ENCODE measurements around the gene GPR63.

GPR63 gene

GRCh38 chr6:96786336-96786735 is 50.9 kb downstream of the GPR63 start:
- no peak overlapping the region for H3K4me3 ChIP-seq (ENCODE audit: low read depth, low read length)
- no peak for TF ChIP-seq CTCF (IDR thresholded peaks at IDR 0.05; ENCODE audit: low read depth, low read length)

DNA sequence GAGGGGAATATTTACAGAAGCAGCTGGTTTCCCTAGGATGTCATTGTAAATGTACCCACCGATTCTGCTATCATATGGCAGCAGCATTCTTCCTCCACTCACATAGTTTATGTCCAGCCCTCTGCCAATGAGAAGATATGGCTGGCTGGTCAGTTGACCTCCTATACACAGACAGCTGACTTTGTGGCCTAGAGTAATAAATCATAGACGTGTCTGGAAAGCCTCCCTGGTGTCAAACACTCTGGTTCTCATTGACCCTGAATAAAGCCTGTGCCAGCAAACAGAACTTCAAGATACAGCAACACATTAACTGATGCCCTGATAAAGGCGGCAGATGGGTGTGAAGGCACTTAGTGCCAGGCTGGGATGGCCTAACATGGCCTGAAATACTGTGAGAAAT is 52.6 kb downstream of the GPR63 start:
- no peak overlapping the region for H3K4me3 ChIP-seq (ENCODE audit: low read depth, low read length)
- TF ChIP-seq CTCF (IDR thresholded peaks at IDR 0.05; ENCODE audit: low read depth, low read length), result no peak

DNA sequence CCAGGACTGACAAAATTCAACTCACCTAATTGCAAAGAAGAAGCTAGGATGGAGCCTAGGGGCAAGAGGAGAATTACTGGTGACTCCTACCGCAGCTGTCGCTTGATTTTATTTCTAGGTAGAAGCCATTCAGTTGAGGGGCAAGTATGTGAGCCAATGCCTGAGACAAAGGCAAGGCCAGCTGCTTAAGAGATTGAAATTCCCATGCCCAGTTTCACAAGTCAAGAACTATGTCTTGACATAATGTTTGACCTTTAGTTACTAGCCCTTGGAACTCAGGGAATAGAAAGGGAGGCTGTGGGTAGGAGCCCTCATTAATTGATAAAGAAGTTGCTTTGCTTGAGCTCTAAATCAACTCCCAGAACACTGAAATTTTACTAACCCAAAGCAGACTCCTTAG is 54.0 kb downstream of the GPR63 start:
- no peak overlapping the region for H3K4me3 ChIP-seq (ENCODE audit: low read depth, low read length)
- no peak for TF ChIP-seq CTCF (IDR thresholded peaks at IDR 0.05; ENCODE audit: low read depth, low read length)

- H3K4me3 ChIP-seq (ENCODE audit: low read depth, low read length), result no peak overlapping the region
- TF ChIP-seq CTCF (IDR thresholded peaks at IDR 0.05; ENCODE audit: low read depth, low read length), result no peak
These were observed 55.7 kb downstream of the GPR63 start for GRCh38 chr6:96781557-96781956.

- no peak overlapping the region for H3K4me3 ChIP-seq (ENCODE audit: low read depth, low read length)
- TF ChIP-seq CTCF (IDR thresholded peaks at IDR 0.05; ENCODE audit: low read depth, low read length), result no peak
These were observed 60.2 kb downstream of the GPR63 start for GRCh38 chr6:96777113-96777512.

DNA sequence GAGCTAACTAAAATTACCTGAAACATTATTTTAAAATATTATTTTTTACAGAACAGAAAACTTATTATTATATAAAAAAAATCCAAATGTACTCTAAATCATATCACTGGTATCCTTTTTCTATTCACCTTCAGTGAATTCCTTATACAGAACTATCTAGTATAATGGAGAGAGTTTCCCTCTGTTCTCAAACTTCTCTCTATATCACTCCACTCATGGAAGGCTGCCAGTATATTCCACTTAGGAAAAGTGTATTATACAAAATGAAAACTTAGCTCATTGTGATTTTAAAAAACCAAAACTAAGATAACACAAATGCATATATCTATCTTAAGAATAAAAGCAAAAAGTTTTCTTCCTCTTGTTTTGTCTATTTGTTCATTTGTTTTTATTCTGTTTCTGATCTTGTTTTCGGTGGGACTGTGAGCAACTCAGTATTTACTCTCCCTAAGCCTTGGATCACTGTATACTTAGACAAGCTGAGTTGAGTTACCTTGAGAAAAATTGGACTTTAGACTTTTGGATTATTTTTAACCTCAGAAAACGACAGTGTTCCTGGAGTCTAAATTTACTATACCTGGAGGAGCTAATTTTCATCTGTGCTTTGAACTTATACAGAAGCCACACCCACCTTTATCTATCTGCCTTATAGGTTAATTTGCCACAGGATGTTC is 61.4 kb downstream of the GPR63 start:
- no peak overlapping the region for H3K4me3 ChIP-seq (ENCODE audit: low read depth, low read length)
- TF ChIP-seq CTCF (IDR thresholded peaks at IDR 0.05; ENCODE audit: low read depth, low read length), result no peak

DNA sequence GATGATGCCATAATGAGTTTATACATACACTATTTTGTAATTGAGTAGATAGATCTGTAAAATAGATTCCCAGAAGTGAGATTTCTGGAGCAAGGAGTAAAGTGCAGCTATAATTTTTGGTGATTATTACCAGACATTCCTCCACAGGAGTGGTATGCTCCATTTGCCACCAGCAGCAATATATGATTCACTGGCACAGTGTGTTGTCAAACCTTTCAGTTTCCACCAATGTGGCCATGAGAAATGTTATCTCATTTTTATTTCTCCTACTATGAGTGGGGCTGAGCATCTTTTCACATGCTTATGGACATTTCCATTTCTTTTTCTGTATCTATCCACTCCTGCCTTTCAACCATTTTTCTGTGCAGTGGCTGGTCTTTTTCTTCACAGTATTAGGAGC is 70.5 kb downstream of the GPR63 start:
- TF ChIP-seq CTCF (IDR thresholded peaks at IDR 0.05; ENCODE audit: low read depth, low read length), result no peak
- H3K4me3 ChIP-seq (ENCODE audit: low read depth, low read length), result no peak overlapping the region

Measured in WI38 (cell line).